B cell (primary cell): Measurements from ENCODE around the gene GRHPR.

Experiments used
- EZH2 ChIP-seq: IDR thresholded peaks from 2 replicates; pipeline ENCODE4 v1.6.1; 2012; ENCODE audit warnings: borderline replicate concordance, low read depth, mild to moderate bottlenecking, moderate library complexity, low read length; ENCODE audit not compliant: insufficient read depth, poor library complexity, severe bottlenecking
- TF ChIP-seq, protein P1 (sequence below): fragments of 200-600 bp; IDR thresholded peaks from one replicate; pipeline ENCODE4 v1.8.0; 2022; ENCODE audit warnings: antibody characterized with exemption, mild to moderate bottlenecking

DNA sequence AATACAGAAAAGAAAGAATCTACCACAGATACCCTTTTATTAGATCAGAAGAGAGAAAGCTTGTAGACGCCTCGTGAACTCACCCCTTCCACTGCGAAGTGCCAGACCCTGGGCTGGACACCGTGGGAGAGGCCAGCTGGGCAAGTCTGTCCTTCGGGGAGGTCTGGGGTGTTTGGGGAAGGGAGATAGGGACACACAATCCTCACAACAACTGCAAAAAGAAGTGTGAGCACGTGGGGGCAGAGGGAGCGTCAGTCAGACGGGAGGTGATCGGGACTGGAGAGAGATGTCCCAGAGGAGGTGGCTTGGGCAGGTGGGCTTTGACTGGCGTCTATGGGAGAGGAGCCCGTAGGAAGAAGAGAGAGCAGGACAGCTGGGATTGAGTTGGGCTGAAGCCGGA lies 27.3 kb upstream of the GRHPR start:
- TF ChIP-seq, protein P1, sequence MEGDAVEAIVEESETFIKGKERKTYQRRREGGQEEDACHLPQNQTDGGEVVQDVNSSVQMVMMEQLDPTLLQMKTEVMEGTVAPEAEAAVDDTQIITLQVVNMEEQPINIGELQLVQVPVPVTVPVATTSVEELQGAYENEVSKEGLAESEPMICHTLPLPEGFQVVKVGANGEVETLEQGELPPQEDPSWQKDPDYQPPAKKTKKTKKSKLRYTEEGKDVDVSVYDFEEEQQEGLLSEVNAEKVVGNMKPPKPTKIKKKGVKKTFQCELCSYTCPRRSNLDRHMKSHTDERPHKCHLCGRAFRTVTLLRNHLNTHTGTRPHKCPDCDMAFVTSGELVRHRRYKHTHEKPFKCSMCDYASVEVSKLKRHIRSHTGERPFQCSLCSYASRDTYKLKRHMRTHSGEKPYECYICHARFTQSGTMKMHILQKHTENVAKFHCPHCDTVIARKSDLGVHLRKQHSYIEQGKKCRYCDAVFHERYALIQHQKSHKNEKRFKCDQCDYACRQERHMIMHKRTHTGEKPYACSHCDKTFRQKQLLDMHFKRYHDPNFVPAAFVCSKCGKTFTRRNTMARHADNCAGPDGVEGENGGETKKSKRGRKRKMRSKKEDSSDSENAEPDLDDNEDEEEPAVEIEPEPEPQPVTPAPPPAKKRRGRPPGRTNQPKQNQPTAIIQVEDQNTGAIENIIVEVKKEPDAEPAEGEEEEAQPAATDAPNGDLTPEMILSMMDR = no peak
- TF ChIP-seq EZH2 = no peak
